ENCODE data around the gene INPP5A.

Gene INPP5A

DNA sequence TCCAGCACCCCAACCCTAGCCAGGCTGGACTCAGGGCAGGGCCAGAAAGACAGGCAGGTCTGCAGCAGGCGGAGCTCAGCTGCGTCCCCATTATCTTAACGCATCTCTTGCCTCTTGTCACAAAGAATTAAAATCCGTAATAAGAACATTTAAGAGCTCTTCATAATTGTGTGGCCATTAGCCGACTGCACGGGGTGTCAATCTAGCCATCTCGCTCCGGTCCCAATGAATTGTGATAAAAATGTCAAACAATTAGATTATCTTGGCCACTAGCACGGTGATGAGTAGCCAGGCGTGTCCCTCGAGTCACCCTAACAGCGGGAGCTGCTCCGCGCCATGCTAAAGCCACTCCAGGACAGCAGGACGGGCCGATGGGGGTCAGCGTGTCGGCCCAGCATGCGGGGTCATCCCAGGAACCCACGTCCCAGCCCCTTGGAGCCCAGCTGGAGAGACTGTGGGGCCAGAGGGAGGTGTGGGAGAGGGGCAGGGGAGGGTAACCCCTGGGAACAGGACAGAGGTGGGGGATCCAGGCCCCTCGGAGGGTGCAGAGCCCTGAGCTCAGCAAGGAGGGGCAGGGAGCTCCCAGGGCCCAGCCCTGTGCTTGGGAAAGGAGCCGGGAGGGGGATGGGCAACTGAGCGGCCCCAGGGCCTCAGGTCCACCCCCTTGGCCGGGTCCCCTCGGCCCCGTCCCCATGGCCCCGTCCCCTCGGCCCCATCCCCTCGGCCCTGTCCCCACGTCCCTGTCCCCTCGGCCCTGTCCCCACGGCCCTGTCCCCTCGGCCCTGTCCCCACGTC is 266.0 kb downstream of the INPP5A start:
- no peak overlapping the region for H3K4me3 Mint-ChIP-seq
- DNase-seq (ENCODE audit: low spot score in 2 of 2): no peak
- H3K36me3 Mint-ChIP-seq: no peaks in the 10 kb centered on the region
- H3K9me3 Mint-ChIP-seq: no peaks in the 10 kb centered on the region
- no peak overlapping the region for H3K27ac Mint-ChIP-seq
- ATAC-seq (ENCODE audit: low read depth): no peak
- no peaks in the 10 kb centered on the region for H3K4me1 Mint-ChIP-seq
- H3K27me3 Mint-ChIP-seq: peaks cover 5% of the 10 kb centered on the region

DNA sequence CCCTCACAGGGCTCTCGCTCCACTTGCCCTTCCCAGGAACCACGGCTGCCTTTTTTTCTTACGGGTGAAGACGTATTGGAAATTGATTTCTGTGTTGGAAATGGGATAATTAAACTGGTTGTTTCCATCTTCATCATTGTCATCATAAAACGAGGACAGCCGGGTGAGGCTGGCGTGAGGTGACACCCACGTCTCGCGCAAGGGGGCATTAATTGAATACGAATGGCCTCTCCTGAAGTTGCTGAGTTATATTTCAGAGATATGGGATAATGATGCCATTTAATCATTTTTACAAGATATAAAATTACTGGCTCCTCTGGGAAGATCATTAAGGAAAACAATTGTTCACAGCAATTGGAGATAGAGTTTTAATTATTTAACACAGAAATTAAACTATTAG is 266.7 kb downstream of the INPP5A start:
- DNase-seq (ENCODE audit: low spot score in 2 of 2) (no peak), ATAC-seq (ENCODE audit: low read depth) (no peak)
- no peaks in the 10 kb centered on the region for H3K4me1 Mint-ChIP-seq
- H3K36me3 Mint-ChIP-seq: no peaks in the 10 kb centered on the region
- peaks cover 5% of the 10 kb centered on the region for H3K27me3 Mint-ChIP-seq
- no peak overlapping the region for H3K4me3 Mint-ChIP-seq
- no peak overlapping the region for H3K27ac Mint-ChIP-seq
- H3K9me3 Mint-ChIP-seq: no peaks in the 10 kb centered on the region

GRCh38 chr10:132804785-132805426 is 267.3 kb downstream of the INPP5A start:
- no peak overlapping the region for H3K4me3 Mint-ChIP-seq
- no peak overlapping the region for H3K27ac Mint-ChIP-seq
- H3K4me1 Mint-ChIP-seq: no peaks in the 10 kb centered on the region
- H3K36me3 Mint-ChIP-seq: no peaks in the 10 kb centered on the region
- ATAC-seq (ENCODE audit: low read depth) (no peak), DNase-seq (ENCODE audit: low spot score in 2 of 2) (no peak)
- H3K27me3 Mint-ChIP-seq: peaks cover 7% of the 10 kb centered on the region
- H3K9me3 Mint-ChIP-seq: no peaks in the 10 kb centered on the region

GRCh38 chr10:132805599-132805998 is 268.0 kb downstream of the INPP5A start:
- Mint-ChIP-seq H3K4me1 (no peaks in the 10 kb centered on the region), H3K27me3 (peaks cover 10% of the 10 kb centered on the region), H3K9me3 (no peaks in the 10 kb centered on the region), H3K27ac (no peak overlapping the region), H3K36me3 (no peaks in the 10 kb centered on the region), H3K4me3 (no peak overlapping the region)
- ATAC-seq (ENCODE audit: low read depth) (no peak), DNase-seq (ENCODE audit: low spot score in 2 of 2) (no peak)

GRCh38 chr10:132806110-132806509 is 268.5 kb downstream of the INPP5A start:
- Mint-ChIP-seq H3K36me3 (no peaks in the 10 kb centered on the region), H3K4me1 (no peaks in the 10 kb centered on the region), H3K9me3 (no peaks in the 10 kb centered on the region), H3K27ac (no peak overlapping the region), H3K27me3 (peaks cover 12% of the 10 kb centered on the region), H3K4me3 (no peak overlapping the region)
- ATAC-seq (ENCODE audit: low read depth) (no peak), DNase-seq (ENCODE audit: low spot score in 2 of 2) (no peak)

DNA sequence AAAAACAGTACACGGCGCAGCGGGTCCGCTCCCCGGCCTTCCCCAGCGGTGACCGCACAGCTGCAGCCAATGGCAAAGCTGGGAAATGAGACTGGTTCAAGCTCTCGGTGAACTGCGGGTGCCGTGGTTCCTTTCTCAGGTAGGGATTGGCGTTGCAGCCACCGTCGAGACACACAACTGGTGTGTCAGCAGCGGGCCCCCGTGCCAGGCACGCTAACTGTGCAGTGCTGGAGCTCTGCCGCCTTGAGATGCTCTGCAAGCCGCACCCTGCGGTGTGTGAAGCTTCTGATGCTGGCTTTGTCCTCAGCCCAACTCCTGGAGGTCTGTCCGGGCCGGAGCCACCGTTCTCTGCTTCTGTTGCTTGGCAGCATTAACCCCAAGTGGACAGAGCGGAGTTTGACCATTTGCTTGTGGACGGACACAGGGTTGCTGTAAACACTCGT is 269.0 kb downstream of the INPP5A start:
- no peak overlapping the region for H3K27ac Mint-ChIP-seq
- H3K27me3 Mint-ChIP-seq: peaks cover 12% of the 10 kb centered on the region
- no peaks in the 10 kb centered on the region for H3K36me3 Mint-ChIP-seq
- no peaks in the 10 kb centered on the region for H3K9me3 Mint-ChIP-seq
- no peak overlapping the region for H3K4me3 Mint-ChIP-seq
- DNase-seq (ENCODE audit: low spot score in 2 of 2) (no peak), ATAC-seq (ENCODE audit: low read depth) (no peak)
- no peaks in the 10 kb centered on the region for H3K4me1 Mint-ChIP-seq

DNA sequence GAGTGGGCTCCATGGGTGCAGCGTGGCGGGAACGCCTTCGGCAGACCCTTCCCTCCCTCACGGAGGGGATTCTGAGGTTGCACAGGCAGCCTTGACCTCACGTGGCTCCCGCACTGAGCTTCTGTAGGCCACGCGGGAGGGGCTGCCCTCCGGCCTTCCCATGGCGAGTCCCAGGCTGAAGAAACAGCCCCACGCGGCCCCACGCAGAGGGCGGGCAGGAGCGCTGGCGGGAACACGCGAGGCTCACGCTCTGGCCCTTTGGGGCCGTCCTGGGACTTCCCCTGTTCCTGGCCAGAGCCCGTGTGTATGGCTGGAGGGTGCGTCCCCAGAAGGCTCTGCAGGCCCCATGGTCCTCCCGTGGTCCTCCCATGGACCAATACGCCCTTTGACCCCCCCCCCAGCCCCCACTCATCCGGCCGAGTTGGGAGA is 270.0 kb downstream of the INPP5A start:
- H3K36me3 Mint-ChIP-seq: no peaks in the 10 kb centered on the region
- no peaks in the 10 kb centered on the region for H3K4me1 Mint-ChIP-seq
- no peak overlapping the region for H3K27ac Mint-ChIP-seq
- DNase-seq (ENCODE audit: low spot score in 2 of 2): no peak
- no peak overlapping the region for H3K4me3 Mint-ChIP-seq
- no peaks in the 10 kb centered on the region for H3K9me3 Mint-ChIP-seq
- peaks cover 12% of the 10 kb centered on the region for H3K27me3 Mint-ChIP-seq
- ATAC-seq (ENCODE audit: low read depth): no peak

GRCh38 chr10:132808383-132809231 is 271.0 kb downstream of the INPP5A start:
- no peak for ATAC-seq (ENCODE audit: low read depth)
- H3K36me3 Mint-ChIP-seq: no peaks in the 10 kb centered on the region
- H3K9me3 Mint-ChIP-seq: peaks cover under 1% of the 10 kb centered on the region
- DNase-seq (ENCODE audit: low spot score in 2 of 2): no peak
- H3K27ac Mint-ChIP-seq: no peak overlapping the region
- no peak overlapping the region for H3K4me3 Mint-ChIP-seq
- H3K4me1 Mint-ChIP-seq: no peaks in the 10 kb centered on the region
- peaks cover 9% of the 10 kb centered on the region for H3K27me3 Mint-ChIP-seq

- H3K27me3 Mint-ChIP-seq: peaks cover 7% of the 10 kb centered on the region
- H3K4me3 Mint-ChIP-seq: no peak overlapping the region
- H3K4me1 Mint-ChIP-seq: no peaks in the 10 kb centered on the region
- no peak overlapping the region for H3K27ac Mint-ChIP-seq
- H3K9me3 Mint-ChIP-seq: peaks cover 1% of the 10 kb centered on the region
- ATAC-seq (ENCODE audit: low read depth): no peak
- DNase-seq (ENCODE audit: low spot score in 2 of 2): no peak
- H3K36me3 Mint-ChIP-seq: no peaks in the 10 kb centered on the region
Observed at GRCh38 chr10:132809232-132810140, 271.9 kb downstream of the INPP5A start.

DNA sequence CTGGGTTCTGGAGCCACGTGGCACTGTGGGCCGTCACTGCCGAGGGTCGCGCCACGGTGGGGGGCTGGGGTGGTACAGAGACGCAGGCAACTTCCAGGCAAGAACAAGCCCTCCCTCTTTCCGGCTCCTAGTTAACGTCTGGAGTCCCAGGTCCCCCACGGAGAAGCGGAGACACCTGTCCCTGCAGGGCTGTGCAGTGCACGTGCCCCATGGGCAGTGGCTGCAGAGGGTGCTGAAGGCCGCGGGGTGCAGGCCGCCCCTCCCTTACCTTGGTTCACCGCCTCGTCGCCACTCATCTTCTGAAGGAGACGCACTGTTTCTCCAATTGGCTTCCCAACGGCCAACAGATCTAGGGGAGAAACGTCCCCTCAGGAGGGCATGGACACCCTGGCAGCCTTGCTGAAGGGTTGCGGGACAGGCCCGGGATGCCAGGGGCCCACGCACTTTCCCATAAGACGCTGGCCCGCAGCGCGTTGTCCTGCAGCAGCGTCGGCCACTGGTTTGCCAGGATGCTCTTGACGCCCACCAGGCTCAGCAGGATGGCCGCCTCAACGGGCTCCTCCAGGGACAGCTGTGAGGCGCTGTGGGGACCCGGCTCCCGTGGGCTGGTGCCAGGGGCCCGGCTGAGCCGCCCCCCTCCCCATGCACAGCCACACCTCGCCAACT is 272.7 kb downstream of the INPP5A start:
- no peak for ATAC-seq (ENCODE audit: low read depth)
- Mint-ChIP-seq H3K4me3 (no peak overlapping the region), H3K36me3 (no peaks in the 10 kb centered on the region), H3K27ac (no peak overlapping the region), H3K27me3 (peaks cover 7% of the 10 kb centered on the region), H3K9me3 (peaks cover 1% of the 10 kb centered on the region), H3K4me1 (no peaks in the 10 kb centered on the region)
- DNase-seq (ENCODE audit: low spot score in 2 of 2): no peak

GRCh38 chr10:132810807-132811700 is 273.5 kb downstream of the INPP5A start:
- no peaks in the 10 kb centered on the region for H3K4me1 Mint-ChIP-seq
- DNase-seq (ENCODE audit: low spot score in 2 of 2) (no peak), ATAC-seq (ENCODE audit: low read depth) (no peak)
- peaks cover 11% of the 10 kb centered on the region for H3K27me3 Mint-ChIP-seq
- H3K9me3 Mint-ChIP-seq: peaks cover 3% of the 10 kb centered on the region
- H3K4me3 Mint-ChIP-seq: no peak overlapping the region
- no peaks in the 10 kb centered on the region for H3K36me3 Mint-ChIP-seq
- H3K27ac Mint-ChIP-seq: no peak overlapping the region

- peaks cover 12% of the 10 kb centered on the region for H3K27me3 Mint-ChIP-seq
- ATAC-seq (ENCODE audit: low read depth) (no peak), DNase-seq (ENCODE audit: low spot score in 2 of 2) (no peak)
- H3K36me3 Mint-ChIP-seq: no peaks in the 10 kb centered on the region
- H3K4me3 Mint-ChIP-seq: no peak overlapping the region
- no peak overlapping the region for H3K27ac Mint-ChIP-seq
- H3K4me1 Mint-ChIP-seq: no peaks in the 10 kb centered on the region
- peaks cover 3% of the 10 kb centered on the region for H3K9me3 Mint-ChIP-seq
Observed at GRCh38 chr10:132811891-132812481, 274.4 kb downstream of the INPP5A start.
